ENCODE measurements around the gene ANKS1B.

ANKS1B gene

DNA sequence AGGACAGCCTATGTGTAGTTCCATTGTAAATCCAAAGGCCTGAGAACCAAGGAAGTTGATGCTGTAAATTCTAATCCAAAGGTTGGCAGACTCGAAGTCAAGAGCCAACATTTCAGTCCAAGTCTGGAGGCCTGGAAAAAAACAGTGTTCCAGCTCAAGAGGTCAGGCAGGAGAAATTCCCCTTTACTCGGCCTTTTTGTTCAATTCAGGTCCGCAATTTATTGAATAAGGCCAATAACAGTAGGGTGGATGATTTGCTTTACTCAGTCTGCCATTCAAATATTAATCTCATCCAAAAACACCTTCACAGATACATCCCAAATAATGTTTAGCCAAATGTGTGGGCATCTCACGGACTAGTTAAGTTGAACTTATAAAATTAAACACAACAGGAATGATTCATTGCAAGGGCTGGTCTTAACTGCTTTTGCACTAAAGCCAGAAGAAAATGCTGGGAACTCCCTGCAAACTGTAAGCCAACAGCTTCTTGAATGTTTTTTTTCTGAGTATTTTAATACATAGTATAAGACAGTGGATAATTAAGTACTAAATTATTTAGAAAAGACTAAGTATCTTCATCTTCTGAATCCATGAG is 534.6 kb downstream of the ANKS1B start:
- peak; percentile 25 for DNase-seq (ENCODE audit: low spot score)

DNA sequence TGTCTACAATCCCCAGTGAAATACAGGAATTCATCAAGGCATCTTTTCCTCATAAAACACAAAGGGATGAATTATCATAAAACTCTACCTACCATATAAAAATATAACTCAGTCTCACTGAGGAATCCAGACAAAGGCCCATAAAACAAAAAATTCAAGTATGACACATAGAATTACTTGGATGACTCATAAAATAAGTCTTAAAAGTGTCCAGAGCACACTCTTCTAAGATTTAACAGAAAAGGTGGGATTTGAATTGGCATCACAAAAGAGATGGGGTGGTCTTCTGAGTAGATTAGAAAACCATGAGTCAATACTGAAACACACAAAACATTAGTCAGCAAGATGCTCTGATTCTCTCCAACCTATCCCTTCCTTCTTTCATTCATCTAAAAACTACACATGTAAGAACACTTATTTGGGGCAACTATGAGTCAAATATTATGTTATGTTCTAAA is 539.8 kb downstream of the ANKS1B start:
- no peak for DNase-seq (ENCODE audit: low spot score)

DNA sequence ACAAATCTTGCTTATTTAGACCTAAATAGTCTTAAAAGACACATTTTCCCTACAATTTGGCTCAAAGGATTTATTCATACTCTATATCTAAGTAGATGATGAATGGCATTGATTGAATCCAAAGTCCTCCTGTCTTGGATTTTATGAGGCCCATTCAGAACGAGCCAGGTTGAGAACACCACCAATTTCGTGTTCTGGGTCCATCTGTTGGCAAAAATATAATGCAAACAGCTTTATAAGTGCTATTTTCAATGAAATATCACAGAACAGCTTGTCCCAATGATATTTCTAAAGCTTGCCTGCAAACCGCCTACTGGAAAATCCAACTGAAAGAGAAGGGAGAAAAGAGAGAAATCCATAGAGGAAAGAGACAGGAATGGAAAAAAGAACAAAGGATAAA is 542.0 kb downstream of the ANKS1B start:
- peak; percentile 48 for DNase-seq (ENCODE audit: low spot score)

DNA sequence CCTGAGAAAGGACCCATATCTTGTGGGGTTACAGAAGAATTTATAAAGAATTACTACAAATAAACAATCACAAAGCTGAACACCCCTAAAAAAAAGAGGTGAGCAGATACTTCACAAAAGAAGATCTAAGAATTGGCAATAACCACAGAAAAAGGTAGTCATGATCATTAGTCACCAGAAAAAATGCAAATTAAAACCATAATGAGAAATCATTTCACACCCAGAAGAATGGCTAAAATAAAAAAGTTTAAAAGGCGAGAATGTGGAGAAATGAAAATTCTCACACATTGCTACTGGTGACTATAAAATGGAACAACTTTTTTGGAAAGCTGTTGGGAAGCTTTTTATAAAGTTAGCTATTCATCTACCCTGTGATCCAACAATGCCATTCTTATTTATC is 545.3 kb downstream of the ANKS1B start:
- no peak for DNase-seq (ENCODE audit: low spot score)

DNA sequence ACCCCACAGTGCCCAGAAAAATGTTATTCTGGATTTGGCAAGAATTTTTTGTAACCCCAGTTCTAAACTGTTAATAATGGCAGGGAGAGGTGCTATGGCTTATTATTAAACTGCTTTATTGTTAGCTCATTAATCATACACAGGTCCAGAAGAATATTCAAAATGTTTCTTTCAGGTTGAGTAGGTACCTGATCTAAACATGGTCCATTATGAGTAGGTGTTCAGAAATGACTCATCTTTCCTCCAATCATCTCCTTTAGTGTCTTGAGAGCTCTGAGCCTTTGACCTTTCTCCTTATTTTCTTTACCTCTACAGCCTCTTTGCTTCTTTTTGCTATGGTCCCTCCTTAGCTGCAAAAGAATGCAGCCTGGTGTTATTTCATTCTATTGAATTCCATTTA is 548.2 kb downstream of the ANKS1B start:
- DNase-seq (ENCODE audit: low spot score) = no peak

DNA sequence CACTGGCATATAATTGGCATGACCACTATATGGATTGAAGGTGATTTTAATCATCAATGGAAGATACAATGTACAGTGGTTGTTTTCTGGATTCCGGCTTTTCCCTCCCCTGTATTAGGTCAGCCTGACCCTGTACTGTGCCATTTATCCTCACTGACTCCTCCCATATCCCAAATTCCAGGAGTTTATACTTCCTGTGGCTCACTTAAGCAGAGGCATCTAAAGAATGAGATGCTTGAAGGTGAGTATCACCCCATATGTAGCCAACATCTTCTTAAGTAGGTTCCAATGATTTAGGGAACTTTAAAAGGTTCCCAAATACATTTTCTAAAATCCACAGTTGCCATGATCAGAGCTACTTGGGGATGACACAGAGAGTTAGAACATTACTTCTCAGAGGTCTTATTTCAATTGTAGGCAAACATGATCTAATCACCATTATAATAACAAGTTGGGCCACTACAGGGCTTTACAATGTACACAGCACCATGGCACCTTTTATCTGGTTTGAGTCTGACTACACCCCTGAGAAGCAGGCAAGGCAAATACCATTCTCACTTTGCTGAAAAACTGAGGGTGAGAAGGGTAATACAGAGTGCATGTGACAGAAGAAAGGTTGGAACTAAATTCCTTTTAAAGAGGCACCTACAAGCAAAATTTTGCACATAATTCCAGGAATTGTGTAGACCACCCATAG is 549.5 kb downstream of the ANKS1B start:
- no peak for DNase-seq (ENCODE audit: low spot score)

DNA sequence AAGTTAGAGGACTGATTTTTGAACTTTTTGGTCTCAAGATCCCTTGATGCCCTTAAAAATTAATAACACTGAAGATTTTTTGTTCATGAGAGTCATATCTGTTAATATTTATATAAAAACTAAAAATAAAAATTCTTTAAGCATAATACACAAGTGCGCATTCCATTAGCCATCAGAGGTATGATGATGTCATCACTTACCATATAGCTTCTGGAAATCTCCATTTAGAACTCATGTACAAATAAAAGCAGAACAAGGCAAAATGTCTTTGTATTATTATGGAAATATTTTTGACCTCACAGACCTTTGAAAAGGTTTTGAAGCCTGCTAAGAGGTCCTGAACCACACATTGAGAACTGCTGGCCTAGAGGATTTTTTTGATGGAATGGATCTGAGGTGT is 551.6 kb downstream of the ANKS1B start:
- DNase-seq (ENCODE audit: low spot score) = no peak

DNA sequence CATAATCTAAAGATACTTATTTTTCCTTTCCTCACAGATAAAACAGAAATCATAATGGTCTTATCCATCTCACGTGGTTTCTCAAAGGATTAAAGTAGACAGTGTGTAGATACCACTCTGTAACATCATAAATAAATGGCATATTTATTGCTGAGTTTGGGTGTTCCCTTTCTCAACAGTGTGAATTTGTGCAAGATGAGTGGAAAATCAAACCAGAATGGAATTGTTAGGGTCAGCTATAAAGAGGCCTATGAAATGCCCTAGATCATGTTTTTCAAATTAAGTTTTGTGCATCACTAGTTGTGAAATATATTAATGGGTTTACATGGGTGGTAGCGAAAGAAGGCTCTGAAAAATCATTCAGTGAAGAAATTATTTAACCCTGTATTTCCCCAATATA is 553.5 kb downstream of the ANKS1B start:
- no peak for DNase-seq (ENCODE audit: low spot score)

DNA sequence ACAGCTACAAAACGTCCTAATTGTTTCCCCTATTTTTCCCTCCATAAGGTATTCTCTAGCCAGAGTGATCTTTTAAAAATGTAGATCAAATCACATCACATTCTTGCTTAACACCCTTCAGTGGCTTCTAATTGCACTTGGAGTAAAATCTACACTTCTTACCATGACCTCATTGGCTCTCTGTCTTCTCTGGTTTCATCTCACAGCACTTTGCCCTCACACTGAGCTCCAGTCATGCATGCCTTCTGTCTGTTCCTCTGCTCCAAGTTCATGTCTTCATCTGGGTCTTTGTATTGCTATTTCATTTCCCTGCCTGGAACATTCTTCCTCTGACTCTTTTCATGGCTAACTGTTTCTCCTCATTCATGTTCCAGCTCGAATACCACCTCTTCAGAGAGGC is 557.6 kb downstream of the ANKS1B start:
- DNase-seq (ENCODE audit: low spot score) = no peak

DNA sequence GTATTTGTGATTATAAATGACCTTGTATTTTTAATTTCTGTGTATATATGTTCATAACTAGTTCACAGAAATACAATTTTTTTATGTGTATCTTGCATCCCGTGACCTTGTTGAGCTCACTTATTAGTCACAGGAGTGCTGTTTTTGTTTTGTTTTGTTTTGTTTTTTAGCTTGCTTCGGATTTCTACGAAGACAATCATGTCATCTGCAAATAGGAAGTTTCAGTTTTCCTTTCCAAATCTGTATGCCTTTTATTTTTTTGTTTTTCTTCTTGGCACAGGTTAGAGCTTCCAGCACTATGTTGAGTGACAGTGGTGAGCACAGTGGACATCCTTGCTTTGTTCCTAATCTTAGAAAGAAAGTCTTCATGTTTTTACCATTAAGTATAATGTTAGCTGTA is 566.4 kb downstream of the ANKS1B start:
- no peak for DNase-seq (ENCODE audit: low spot score)

DNA sequence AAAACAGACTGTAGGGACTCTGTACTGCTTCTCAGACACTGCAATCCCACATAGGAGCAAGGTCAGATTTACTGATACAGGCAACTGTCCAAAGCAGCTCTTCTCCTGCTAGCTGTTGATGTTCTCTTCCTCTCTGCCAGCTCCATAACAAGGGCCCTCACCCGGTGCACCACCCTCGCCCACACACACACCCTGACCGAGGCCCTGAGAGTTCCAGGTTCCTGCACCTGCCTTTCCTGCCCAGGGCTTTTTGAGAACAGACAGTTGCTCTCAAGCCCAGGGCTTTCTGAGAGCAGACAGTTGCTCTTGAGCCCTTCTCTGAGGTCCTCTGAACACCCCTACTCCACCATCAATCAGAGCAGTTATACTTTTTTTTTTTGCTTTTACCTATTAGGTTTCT is 571.0 kb downstream of the ANKS1B start:
- DNase-seq (ENCODE audit: low spot score) = peak; percentile 17

DNA sequence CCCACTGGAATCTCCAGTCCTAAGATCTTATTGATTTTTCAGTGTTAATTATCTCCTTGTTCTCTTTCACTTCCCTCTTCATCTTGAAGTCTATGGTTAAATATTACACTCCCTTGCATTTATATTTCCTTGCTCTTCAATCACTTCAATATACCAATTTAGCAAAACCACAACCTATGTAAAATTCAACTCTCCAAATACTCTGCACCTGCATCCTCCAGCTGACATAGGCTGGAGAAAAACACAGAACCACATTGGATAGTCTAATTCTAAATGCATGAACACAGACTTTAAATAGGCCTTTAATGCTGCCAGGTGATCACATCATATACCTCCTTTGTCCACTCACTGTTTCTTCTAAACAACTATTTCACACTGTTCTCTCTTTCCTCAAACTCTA is 591.0 kb downstream of the ANKS1B start:
- DNase-seq (ENCODE audit: low spot score) = no peak

DNA sequence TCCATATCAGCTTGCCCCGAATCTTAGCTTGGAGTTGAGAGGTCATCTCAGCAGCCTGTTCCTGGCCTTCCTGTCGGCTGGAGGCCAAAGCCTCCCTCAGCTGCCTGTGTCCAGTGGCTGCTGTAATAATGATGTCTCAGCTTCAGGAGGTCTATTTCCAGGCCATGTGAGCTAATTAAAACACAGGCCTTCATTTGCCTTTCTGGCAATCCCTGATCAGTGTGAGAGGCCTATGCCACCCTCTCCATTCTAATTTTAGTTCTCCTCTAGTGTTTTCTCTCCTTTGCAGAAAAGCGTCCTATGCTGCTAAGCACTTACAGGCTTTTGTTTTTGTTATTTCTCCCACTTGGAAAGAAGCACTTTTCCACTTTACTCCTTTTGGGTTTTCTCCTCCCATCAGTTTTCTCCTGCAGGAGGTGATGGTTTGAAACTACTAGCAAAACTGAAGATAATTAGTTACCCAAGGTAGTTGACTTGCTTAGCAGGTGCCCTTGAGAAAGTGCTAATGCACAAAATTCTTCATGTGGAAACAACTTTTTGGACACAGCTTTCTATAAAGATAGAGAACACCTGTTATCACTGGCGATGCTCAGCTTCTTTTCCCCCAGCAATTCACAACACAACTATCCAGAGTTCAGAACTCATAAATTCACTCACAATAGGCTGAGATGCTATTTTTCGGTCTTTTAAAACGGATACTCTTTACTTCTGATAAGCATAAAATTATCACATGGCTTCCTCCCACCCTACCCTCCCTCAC is 592.5 kb downstream of the ANKS1B start:
- peak; percentile 85 for DNase-seq (ENCODE audit: low spot score)

DNA sequence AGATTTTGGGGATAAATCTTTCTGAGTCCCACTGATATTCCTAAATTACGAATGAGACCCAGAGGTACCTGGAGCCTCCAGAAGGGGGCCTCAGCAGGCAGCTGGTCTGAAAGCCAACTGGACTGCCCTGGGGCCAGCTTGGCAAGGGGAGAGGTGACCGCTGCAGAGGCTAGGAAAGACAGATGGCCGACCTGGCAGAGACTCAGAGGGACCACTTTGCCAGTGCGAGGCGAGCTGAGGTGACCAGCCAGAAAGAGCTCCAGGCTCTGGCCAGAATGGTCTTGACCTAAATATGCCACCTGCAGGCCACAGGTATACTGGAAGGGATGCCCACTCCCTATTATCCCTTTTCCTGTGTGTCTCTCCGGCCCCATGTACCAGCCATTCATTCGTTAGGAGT is 594.0 kb downstream of the ANKS1B start:
- DNase-seq (ENCODE audit: low spot score) = peak; percentile 98

DNA sequence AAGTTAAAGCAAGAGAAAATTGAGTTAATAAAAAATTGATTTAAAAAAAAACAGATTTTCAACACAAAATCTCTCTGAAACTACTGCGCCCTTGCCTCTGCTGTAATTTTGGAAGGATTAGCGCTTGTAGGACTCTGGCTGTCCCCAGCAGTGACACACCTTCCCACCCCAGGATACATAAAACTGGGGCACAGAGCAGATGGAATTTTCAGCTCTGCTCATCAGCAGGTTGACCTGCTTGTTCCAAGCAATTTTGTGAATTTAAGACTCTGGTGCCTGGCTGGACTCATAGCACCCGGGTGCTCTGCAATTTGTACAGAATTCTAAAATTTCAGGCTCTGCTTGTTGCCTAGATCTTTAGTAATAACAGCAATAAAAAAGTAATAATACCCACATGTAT is 595.0 kb downstream of the ANKS1B start:
- peak; percentile 96 for DNase-seq (ENCODE audit: low spot score)

DNA sequence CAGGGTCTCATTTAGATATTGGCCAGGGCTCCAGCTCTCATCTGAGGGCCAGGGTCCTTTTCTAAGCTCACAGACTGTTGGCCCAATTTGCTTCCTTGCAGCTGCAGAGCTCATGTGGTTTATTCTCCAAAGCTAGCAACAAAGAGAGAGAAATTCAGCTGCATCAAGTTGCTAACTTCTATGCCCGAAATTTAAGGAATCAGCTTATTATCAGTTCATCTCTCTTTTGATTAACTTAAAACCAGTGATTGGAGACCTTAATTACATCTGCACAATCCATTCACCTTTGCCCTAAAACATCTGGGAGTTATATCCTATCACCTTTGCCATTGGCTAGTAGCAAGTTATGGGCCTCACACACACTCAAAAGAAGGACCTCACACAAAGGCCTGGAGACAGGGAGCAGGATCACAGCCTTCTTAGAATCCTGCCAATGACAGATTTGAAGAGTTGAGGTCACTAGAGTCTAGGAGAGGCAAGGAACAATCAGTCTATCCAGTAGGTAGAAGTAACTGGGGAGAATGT is 596.0 kb downstream of the ANKS1B start:
- no peak for DNase-seq (ENCODE audit: low spot score)

DNA sequence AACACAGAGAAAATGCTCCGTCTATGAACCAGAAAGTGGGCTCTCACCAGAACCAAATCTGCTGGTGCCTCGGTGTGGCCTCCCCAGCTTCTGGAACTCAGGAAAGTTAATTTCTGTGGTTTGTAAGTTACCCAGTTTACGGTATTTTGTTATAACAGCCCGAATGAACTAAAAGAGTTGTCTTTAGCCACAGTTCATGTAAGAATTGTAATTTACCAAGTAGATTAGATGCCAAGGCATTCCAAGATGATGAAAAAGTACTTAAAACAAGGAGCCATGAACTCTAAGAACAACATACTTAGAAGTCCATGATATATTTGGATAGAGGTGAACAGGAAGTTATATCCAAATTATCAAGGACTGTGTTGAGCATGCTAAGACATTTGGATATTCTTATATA is 597.1 kb downstream of the ANKS1B start:
- no peak for DNase-seq (ENCODE audit: low spot score)

DNA sequence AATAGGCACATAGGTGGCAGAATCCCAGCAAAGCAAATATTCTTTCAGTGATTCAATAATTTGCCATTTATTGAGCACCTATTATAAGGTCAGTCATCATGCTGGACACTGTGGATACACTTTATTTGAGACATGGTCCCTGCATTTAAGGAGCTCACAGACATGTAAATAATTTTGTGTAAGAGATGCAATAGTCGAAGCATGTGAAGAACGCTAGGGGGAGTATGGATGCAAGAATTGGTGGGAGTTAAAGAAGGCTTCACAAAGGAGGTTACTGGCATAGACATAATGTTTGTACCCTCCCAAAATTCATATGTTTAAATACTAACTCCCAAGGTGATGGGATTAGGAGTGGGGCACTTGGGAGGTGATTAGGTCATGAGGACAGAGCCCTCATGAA is 597.8 kb downstream of the ANKS1B start:
- peak; percentile 32 for DNase-seq (ENCODE audit: low spot score)

DNA sequence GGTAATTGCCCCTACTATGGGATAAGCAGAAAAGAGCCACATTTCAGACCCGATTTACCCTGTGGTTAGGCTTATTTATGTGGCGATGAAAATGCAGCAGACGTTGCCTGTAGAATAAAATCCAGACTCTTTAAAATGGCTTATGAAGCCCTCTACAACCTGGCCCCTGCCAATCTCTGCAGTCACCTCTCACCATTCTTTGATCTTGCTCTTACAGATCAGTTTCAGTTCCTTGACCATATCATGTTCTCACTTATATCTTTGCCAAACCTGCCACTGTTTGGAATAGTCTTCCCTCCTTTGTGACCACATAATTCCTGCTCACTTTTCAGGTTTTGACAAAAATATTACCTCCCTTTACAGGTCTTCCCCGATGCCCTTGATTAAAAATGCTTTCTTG is 601.5 kb downstream of the ANKS1B start:
- no peak for DNase-seq (ENCODE audit: low spot score)

DNA sequence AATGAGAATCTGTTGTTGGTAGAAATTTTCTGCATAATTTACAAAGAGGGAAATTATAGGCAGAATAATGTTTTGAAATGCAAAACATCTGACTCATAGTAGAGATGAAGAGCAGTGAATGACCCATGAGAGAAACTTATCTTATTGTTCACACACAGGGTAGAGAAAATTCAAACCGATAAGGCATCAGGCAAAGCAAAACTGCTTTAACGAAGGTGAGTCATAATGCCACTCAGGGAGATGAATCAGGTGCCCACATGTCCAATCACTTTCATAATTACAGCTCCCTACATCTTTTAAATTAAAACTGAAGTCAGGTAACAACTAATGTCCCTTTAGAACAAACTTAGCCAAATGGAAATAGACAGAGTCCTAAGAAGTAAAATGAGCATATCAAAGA is 602.7 kb downstream of the ANKS1B start:
- no peak for DNase-seq (ENCODE audit: low spot score)

DNA sequence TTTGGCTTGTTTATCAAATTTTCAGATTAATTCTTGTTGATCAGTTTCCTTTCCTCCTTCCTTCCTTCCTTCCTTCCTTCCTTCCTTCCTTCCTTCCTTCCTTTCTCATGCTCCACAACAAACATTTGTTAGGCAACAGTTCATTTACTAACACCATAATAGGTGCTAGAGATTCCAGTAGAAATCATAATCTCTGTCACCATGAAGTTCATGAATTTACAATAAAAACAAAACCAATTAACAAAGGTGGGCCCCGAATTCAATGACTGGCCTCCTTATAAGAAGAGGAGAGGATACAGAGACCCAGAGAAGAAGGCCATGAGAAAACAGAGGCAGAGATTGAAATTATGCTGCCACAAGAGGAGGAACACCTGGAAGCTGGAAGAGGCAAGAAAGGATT is 604.0 kb downstream of the ANKS1B start:
- DNase-seq (ENCODE audit: low spot score) = no peak

DNA sequence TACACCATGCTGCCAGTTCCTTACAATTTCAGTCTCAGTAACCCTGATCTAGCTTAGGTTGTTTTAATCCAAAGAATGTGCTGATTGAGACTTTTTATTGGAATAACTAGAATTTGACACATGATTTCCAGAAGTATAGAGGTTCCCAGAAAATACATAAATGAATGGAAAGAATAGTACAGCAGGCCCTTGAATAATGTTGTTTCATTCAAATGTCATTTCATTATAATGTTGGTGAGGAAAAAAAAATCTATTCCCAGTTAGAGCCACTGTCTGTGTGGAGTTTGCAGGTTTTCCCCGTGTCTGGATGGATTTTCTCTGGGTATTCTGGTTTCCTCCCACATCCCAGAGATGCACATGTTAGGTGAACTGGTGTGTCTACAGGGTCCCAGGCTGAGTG is 610.7 kb downstream of the ANKS1B start:
- no peak for DNase-seq (ENCODE audit: low spot score)

DNA sequence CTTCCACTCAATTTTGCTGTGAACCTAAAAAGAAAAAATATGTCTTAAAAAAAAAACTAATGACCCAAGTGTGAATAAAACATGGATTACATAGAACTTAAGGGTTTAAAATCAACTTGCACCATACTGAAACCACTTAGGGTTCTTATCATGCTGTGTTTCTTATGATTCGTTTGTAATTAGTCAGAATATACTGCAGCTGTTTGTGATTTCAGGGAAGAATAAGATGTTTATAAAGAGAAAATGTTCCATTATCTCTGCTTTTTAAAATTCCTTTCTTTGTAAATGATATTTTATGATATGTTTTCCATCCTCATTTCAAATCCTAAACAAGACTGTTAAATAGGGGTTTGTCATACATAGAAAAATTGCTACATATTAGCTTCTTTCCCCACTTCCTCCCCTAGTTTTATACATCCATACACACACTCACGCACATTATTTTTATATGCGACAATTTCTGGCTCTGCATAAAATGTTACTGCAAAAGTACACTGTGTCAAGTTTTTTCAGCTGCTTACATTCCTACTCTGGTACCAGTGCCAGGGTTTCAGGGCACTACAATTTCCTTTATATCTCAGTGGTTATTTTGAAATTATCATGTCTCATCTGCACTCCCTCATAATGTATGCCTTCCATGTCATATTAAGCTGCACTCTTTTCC is 612.3 kb downstream of the ANKS1B start:
- DNase-seq (ENCODE audit: low spot score) = no peak
